WERI-Rb-1 (cell line): Measurements from ENCODE around the gene IL13.

ENCODE experiments used
- DNase-seq: peaks from one replicate; pipeline ENCODE4 v3.0.0-alpha.2; 2020
- H3K27ac ChIP-seq: fragments of 250-450 bp; sonication (Bioruptor Pico); 2 replicates; pipeline ENCODE4 v1.5.1; 2020; ENCODE audit warnings: mild to moderate bottlenecking, moderate library complexity
- H3K27me3 ChIP-seq: fragments of 250-450 bp; sonication (Bioruptor Pico); 2 replicates; pipeline ENCODE4 v1.5.1; 2021; ENCODE audit warnings: mild to moderate bottlenecking, low read depth, moderate library complexity; ENCODE audit not compliant: insufficient read depth, severe bottlenecking
- H3K36me3 ChIP-seq: fragments of 250-450 bp; sonication (Bioruptor Pico); 2 replicates; pipeline ENCODE4 v1.5.1; 2020; ENCODE audit warnings: mild to moderate bottlenecking, moderate library complexity
- H3K4me3 ChIP-seq: 2 replicates; pipeline ENCODE4 v1.5.1; 2011; ENCODE audit warnings: low read depth, mild to moderate bottlenecking, control low read depth, low read length
- H3K9me3 ChIP-seq: fragments of 250-450 bp; sonication (Bioruptor Pico); 2 replicates; pipeline ENCODE4 v1.5.1; 2021; ENCODE audit warnings: mild to moderate bottlenecking, moderate library complexity; ENCODE audit not compliant: severe bottlenecking
- TF ChIP-seq, protein P1 (sequence below): IDR thresholded peaks from 2 replicates; pipeline ENCODE4 v1.5.1; 2011; ENCODE audit warnings: low read depth, mild to moderate bottlenecking, control low read depth, inconsistent platforms, low read length

Gene IL13

GRCh38 chr5:132673488-132673887 lies 15.5 kb downstream of the IL13 start:
- H3K27me3 ChIP-seq: no peaks in the 10 kb centered on the region
- H3K4me3 ChIP-seq: no peak overlapping the region
- TF ChIP-seq, protein P1, sequence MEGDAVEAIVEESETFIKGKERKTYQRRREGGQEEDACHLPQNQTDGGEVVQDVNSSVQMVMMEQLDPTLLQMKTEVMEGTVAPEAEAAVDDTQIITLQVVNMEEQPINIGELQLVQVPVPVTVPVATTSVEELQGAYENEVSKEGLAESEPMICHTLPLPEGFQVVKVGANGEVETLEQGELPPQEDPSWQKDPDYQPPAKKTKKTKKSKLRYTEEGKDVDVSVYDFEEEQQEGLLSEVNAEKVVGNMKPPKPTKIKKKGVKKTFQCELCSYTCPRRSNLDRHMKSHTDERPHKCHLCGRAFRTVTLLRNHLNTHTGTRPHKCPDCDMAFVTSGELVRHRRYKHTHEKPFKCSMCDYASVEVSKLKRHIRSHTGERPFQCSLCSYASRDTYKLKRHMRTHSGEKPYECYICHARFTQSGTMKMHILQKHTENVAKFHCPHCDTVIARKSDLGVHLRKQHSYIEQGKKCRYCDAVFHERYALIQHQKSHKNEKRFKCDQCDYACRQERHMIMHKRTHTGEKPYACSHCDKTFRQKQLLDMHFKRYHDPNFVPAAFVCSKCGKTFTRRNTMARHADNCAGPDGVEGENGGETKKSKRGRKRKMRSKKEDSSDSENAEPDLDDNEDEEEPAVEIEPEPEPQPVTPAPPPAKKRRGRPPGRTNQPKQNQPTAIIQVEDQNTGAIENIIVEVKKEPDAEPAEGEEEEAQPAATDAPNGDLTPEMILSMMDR: no peak
- no peaks in the 10 kb centered on the region for H3K36me3 ChIP-seq
- no peak for DNase-seq
- no peak overlapping the region for H3K27ac ChIP-seq
- H3K9me3 ChIP-seq: no peaks in the 10 kb centered on the region

DNA sequence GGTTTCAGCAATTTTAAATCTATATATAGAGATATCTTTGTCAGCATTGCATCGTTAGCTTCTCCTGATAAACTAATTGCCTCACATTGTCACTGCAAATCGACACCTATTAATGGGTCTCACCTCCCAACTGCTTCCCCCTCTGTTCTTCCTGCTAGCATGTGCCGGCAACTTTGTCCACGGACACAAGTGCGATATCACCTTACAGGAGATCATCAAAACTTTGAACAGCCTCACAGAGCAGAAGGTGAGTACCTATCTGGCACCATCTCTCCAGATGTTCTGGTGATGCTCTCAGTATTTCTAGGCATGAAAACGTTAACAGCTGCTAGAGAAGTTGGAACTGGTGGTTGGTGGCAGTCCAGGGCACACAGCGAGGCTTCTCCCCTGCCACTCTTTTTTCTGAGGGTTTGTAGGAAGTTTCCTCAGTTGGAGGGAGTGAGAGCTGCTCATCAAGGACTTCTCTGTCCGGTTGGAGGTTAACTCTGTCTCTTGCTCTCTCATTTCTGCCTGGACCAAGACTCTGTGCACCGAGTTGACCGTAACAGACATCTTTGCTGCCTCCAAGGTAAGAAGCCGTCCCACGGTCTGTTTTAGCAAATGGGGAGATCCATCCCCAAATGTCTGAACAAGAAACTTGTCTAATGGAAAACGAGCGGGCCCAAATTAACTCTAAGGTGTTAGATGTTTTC lies 16.1 kb downstream of the IL13 start, which contains the start of gene IL4:
IL4 (plus strand) TSS at position 51 of the 692 bp plus-strand sequence; CDS start at position 113, 62 bp downstream.
- no peaks in the 10 kb centered on the region for H3K36me3 ChIP-seq
- H3K4me3 ChIP-seq: no peak within 1 kb of the TSS
- no peaks in the 10 kb centered on the region for H3K9me3 ChIP-seq
- no peak for DNase-seq
- no peaks in the 10 kb centered on the region for H3K27me3 ChIP-seq
- no peak within 1 kb of the TSS for H3K27ac ChIP-seq
- TF ChIP-seq, protein P1: no peak

GRCh38 chr5:132674671-132675506 lies 16.9 kb downstream of the IL13 start:
- TF ChIP-seq, protein P1: no peak
- no peaks in the 10 kb centered on the region for H3K9me3 ChIP-seq
- H3K36me3 ChIP-seq: no peaks in the 10 kb centered on the region
- no peak overlapping the region for H3K27ac ChIP-seq
- H3K27me3 ChIP-seq: no peaks in the 10 kb centered on the region
- no peak overlapping the region for H3K4me3 ChIP-seq
- no peak for DNase-seq

GRCh38 chr5:132675936-132676689 lies 18.1 kb downstream of the IL13 start:
- DNase-seq: no peak
- no peaks in the 10 kb centered on the region for H3K9me3 ChIP-seq
- H3K27me3 ChIP-seq: no peaks in the 10 kb centered on the region
- H3K4me3 ChIP-seq: no peak overlapping the region
- no peak overlapping the region for H3K27ac ChIP-seq
- H3K36me3 ChIP-seq: no peaks in the 10 kb centered on the region
- TF ChIP-seq, protein P1: no peak

- TF ChIP-seq, protein P1: peak; percentile 45; the same call in 1 of the 2 replicates
- no peaks in the 10 kb centered on the region for H3K9me3 ChIP-seq
- DNase-seq: peak; percentile 55
- H3K4me3 ChIP-seq: no peak overlapping the region
- no peaks in the 10 kb centered on the region for H3K36me3 ChIP-seq
- H3K27me3 ChIP-seq: no peaks in the 10 kb centered on the region
- no peak overlapping the region for H3K27ac ChIP-seq
Measured at GRCh38 chr5:132677191-132677590, 19.2 kb downstream of the IL13 start.
